GM19328 (cell line): ENCODE measurements around the gene TBX6.
"Not testable (repeated sequence)": the region's sequence is repeated elsewhere in the genome, so short reads cannot be mapped to it uniquely, and the experiment has no call there.

ENCODE experiments used
- ATAC-seq: cut with Tn5 transposase; IDR thresholded peaks from one replicate; pipeline ENCODE4 v1.9.1; 2021; ENCODE audit warnings: mild to moderate bottlenecking, moderate library complexity; ENCODE audit not compliant: unreplicated experiment

Gene TBX6

DNA sequence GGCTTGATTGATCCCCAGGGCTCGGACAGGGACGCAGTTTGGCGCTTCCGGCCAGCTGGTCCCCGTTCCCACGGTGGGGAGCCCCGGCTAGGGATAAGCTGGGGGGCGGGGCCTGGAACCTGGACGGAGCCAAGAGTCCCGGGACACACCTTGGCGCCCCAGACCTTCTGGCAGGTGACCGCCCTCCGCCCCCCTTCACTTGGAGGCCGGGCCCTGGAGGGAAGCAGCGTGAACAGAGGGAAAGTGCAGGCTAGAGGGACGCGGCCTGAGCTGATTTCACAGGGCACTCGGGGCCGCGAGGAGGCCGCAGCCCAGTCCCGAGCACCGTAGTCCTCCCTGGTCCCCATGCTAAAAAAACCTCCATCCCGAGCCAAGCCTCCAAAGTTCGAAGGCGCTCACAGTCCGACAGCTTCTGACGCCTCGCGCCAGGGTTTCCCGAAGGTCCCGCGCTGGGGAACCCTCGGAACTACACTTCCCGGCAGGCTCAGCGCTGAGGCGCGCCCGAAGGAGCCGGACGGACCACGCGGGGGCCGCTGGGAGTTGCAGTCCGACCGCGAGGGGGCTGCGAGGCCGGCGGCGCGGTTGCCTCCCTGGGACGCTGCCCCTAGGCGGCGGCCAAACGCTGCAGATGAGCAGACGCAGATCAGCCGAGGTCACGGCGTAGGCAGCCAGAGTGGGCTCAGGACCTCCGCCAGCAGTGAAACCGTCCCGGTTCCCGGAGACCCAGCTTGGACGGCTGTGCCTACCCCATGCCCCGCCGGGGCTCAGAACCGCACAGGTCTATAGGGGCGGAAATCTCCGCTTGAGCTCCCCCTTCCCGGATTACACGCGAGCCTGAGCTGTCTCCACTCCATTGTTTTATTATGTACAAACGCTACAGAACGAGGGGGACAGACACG lies at the start of gene TBX6:
TBX6 (minus strand) TSS at position 451 of the 899 bp plus-strand sequence. CDS start 731 bp downstream, outside the sequence.
- ATAC-seq: peak; percentile 71

- no peak for ATAC-seq
Observed at GRCh38 chr16:30139583-30140481, 48.1 kb upstream of the TBX6 start.

GRCh38 chr16:30137897-30138296 lies 46.2 kb upstream of the TBX6 start:
- no peak for ATAC-seq

DNA sequence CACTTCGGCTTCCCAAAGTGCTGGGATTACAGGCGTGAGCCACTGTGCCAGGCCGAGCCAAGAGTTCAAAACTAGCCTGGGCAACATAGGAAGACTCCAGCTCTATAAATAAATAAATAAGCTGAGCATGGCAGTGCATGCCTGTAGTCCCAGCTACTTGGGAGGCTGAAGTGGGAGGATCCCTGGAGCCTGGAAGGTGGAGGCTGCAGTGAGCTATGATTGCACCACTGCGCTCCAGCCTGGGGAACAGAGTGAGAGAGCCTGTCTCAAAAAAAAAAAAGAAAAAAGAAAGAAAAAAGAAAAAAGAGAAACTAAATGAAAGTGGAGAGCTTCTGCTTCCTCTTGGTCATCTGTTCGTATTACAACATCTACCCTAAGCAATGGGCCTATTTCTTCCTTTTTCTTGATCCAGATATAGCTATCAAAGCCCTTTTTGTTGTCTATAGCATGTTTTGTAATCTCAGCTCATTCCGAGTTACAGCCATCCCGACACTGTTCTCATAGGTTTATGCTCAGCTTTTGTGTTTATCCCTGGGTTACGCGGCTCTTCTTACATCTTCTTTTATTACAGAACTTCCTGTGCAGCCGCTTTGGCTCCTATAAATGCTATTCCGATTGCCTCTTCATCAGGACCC lies 45.4 kb upstream of the TBX6 start:
- no peak for ATAC-seq

DNA sequence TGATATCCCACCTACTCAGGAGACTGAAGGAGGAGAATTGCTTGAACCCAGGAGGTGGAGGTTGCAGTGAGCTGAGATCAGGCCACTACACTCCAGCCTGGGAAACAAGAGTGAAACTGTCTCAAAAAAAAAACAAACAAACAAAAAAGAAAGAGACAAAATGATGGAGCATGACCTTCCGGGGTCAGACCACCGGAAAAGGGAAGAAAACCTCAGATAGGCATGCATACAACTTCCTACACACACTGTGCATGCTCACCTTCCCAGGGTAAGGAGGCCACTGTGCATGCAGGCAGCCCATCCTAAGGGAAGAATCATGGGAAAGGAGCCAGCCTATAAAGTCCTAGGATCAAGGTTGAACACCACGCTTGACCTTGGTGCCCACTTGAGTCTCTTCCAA lies 40.9 kb upstream of the TBX6 start:
- no peak for ATAC-seq

DNA sequence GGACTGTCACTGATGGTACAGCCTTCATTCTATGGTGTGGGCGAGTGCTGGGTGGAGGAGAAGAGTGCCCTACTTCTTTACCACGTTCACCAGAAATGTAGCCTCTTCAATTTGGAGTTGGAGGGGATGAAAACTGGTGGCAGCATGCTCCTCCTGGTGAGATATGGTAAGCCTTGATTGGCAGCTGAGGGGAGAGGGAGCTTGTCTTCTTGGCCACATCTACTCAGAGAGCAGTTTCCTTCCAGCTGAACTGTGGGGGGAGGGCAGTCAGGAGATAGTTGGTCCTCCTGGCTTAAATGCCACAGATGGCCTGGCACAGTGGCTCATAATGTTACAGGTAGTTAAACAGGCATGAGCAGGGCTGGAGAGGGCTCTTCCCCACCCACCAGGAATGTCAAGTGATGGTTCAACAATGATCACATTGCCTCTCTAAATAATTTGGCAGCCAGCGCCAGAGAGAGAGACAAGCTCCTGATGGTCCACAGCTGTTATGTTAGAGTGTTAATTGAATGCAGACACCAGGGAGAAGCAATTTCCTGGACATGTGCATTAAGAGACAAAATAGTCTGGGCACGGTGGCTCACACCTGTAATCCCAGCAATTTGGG lies 40.2 kb upstream of the TBX6 start:
- ATAC-seq: no peak

DNA sequence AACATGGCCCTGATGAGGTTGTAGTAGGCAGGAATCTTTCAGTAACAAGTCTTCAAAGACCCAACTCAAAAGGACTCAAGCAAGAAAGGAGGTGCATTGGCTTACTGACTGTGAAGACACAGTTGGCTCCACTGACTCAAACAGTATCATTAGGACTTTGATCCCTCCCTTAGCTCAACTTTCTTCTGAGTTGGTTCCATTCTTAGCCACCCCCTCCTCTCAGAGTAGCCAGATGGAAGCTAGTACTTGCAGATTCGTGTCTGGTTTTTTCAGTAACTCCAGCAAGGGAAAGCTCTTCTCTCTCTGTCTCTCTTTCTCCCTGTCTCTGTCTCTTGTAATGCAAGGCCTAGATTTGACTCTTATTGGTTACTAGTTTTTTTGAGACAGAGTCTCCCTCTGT lies 36.3 kb upstream of the TBX6 start:
- no peak for ATAC-seq

GRCh38 chr16:30125690-30126089 lies 34.0 kb upstream of the TBX6 start:
- ATAC-seq: not testable (repeated sequence)

DNA sequence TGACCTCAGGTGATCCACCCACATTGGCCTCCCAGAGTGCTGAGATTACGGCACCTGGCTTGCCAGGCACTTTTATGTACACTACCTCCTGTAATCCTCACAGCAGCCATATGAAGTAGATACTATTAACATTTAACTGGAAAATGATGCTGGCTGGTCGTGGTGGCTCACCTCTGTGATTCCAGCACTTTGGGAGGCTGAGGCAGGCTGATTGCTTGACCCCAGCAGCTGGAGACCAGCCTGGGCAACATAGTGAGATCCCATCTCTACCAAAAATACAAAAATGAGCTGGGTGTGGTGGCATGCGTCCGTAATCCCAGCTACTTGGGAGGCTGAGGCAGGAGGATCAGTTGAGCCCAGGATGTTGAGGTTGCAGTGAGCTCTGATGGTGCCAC lies 33.3 kb upstream of the TBX6 start:
- ATAC-seq: no peak

GRCh38 chr16:30122604-30123160 lies 31.0 kb upstream of the TBX6 start:
- no peak for ATAC-seq

GRCh38 chr16:30121741-30122571 lies 30.2 kb upstream of the TBX6 start:
- ATAC-seq: no peak

- no peak for ATAC-seq
Observed at GRCh38 chr16:30120340-30121105, 28.8 kb upstream of the TBX6 start.

DNA sequence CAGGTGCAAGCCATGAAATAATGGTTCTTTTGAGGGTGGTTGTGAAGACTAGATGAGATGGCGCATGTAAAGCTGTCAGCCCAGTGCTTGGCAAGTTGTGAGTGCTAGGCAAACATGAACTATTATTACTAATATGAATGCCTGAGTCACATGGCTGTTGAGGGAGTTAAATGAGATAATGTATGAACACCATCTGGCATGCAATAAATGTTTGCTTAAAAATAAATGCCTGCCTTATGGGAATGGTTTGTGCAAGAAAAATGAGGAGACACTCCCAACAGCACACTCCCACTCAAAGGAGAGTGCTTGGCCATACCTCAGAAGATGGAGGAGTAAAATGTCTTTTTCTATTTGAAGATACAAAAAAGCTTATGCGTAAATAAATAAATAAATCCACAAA lies 27.7 kb upstream of the TBX6 start:
- ATAC-seq: no peak

DNA sequence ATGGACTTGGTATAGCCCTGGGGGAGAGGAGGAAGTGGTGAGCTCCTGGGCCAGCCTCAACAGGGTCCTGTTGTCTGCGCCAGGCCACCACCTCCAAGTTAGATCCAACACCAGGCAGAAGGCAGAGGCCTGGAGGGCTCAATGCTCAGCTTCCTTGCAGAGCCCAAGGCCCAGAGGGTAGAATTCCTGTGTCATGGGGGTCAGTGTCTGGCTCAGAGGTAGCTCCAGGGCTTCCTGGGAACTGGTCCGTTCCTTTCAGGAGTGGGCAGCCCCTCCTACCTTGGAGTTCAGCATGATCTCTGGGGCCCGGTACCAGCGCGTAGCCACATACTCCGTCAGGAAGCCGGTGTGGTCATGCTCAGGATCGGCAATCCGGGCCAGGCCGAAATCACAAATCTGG lies 26.0 kb upstream of the TBX6 start:
- no peak for ATAC-seq

DNA sequence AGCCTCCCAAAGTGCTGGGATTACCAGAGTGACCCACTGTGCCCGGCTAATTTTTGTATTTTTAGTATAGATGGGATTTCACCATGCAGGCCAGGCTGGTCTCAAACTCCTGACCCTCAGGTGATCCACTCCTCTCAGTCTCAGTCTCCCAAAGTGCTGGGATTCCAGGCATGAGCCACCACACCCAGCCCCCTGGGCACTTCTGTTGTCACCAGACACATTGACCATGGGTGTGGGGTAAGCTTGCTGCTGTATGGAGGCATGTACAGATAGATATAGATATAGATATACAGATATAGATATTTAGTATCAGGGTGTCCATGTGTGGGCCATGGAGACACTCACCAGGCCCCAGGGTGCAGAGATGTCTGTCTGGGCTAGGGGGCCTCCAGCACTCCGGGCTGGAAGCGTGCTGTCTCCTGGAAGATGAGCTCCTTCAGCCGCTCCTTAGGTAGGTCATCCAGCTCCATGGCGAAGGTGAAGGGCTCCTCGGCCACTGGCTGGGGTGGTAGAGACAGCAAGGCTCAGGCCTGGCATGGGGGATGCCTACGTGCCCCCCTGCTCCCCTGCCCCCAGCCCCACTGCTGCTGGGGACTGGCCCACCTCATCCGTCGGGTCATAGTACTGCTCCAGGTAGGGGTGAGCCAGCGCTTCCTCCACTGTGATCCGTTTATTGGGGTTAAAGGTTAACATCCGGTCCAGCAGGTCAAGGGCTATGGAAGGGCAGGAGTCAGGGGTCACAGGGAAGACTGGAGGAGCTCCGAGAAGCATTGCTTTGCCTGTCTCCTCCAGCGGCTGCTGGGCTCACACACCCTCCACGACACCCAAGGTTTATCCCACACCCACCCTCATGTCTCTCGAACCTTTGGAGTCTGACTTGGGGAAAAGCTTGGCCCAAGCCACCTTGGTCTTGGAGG lies 24.8 kb upstream of the TBX6 start:
- ATAC-seq: no peak

DNA sequence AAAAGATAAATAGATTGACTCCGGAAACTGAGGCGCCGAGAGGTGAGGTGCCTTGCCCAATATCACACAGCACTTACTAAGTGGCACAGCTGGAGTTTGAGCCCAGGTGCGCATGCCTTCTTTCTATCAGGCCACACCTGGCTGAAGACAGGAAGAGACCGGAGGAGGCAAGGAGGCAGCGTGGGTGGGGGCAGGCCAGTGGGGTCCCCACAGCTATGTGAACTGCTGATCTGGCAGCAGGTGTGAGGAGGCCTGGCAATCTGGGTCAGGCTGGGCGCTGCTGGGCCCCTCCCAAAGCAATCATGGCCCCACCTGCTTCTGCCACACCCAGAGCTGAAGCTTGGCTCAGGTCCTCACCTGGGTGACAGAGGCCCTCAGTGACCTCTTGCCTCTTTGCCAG lies 23.5 kb upstream of the TBX6 start:
- no peak for ATAC-seq

DNA sequence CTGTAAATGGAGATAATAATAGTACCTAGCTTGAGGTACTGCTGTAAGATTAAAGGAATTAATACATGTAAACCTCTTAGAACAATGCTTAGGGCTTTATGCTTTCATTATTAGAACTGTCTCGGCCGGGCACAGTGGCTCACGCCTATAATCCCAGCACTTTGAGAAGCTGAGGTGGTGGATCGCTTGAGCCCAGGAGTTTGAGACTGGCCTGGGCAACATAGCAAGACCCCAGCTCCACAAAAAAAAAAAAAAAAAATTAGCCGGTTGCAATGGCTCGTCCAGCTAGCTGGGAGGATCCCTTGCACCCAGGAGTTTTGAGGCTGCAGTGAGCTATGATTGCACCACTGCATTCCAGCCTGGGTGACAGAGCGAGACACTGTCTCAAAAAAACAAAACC lies 23.1 kb upstream of the TBX6 start:
- not testable (repeated sequence) for ATAC-seq

DNA sequence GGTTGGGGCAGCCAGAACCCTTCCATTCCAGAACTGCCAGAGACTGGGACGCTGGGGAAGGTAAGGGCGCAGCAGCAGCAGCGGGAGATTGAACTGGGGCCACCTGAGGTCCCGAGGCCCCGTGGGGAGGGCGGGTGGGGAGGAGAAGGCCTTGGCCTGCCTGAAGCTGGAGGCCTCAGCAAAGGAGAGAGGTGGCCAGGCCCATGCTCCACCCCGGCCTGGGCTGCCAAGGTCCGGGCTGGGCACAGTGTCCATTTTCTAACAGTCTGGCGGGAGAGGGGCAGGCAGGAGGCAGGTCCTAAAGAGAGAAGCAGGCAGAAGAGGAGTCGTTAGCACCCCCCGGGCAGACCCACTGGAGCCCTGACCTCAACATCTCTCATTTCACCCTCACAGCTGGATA lies 22.7 kb upstream of the TBX6 start:
- no peak for ATAC-seq
